Mucosa of rectum (tissue), 2 donors: ENCODE results near the gene MAS1L.

Experiments used
- H3K27ac ChIP-seq, 2 donors: one replicate each; pipeline ENCODE4 v1.7.0; 2013; ENCODE audit warnings: inconsistent platforms in 2 of 2, low read depth in 2 of 2, low read length in 2 of 2
- H3K27me3 ChIP-seq, 2 donors: one replicate each; pipeline ENCODE4 v1.7.0; 2013; ENCODE audit warnings: low read length in 2 of 2; ENCODE audit not compliant: control insufficient read depth in 2 of 2, insufficient read depth in 2 of 2
- H3K36me3 ChIP-seq, 2 donors: one replicate each; pipeline ENCODE4 v1.7.0; 2013; ENCODE audit warnings: low read length in 2 of 2; ENCODE audit not compliant: control insufficient read depth in 2 of 2, insufficient read depth in 2 of 2
- H3K4me1 ChIP-seq, 2 donors: one replicate each; pipeline ENCODE4 v1.7.0; 2013; ENCODE audit warnings: low read length in 2 of 2, mild to moderate bottlenecking in 1 of 2; ENCODE audit not compliant: control insufficient read depth in 2 of 2, insufficient read depth in 2 of 2
- H3K4me3 ChIP-seq, 2 donors: one replicate each; pipeline ENCODE4 v1.7.0; 2013; ENCODE audit warnings: low read length in 2 of 2
- H3K9ac ChIP-seq, 2 donors: one replicate each; pipeline ENCODE4 v1.7.0; 2013; ENCODE audit warnings: low read length in 2 of 2, low read depth in 1 of 2, mild to moderate bottlenecking in 1 of 2
- H3K9me3 ChIP-seq, 2 donors: one replicate each; pipeline ENCODE4 v1.7.0; 2013; ENCODE audit warnings: low read length in 2 of 2; ENCODE audit not compliant: control insufficient read depth in 2 of 2
- donor health status: healthy.
- donor health status: Normal muscosa, but diverticular disease.

Gene MAS1L

GRCh38 chr6:29487660-29488059, at the start of gene MAS1L:
Gene MAS1L, minus strand, starts transcription at chr6:29487956. Its CDS starts 54 bp downstream, at chr6:29487902.
- H3K27me3 ChIP-seq: no peaks in the 10 kb centered on the region
- no peak within 1 kb of the TSS for H3K4me3 ChIP-seq
- no peak within 1 kb of the TSS for H3K9ac ChIP-seq
- no peaks in the 10 kb centered on the region for H3K36me3 ChIP-seq
- no peak within 1 kb of the TSS for H3K27ac ChIP-seq
- no peaks in the 10 kb centered on the region for H3K9me3 ChIP-seq
- no peaks in the 10 kb centered on the region for H3K4me1 ChIP-seq

DNA sequence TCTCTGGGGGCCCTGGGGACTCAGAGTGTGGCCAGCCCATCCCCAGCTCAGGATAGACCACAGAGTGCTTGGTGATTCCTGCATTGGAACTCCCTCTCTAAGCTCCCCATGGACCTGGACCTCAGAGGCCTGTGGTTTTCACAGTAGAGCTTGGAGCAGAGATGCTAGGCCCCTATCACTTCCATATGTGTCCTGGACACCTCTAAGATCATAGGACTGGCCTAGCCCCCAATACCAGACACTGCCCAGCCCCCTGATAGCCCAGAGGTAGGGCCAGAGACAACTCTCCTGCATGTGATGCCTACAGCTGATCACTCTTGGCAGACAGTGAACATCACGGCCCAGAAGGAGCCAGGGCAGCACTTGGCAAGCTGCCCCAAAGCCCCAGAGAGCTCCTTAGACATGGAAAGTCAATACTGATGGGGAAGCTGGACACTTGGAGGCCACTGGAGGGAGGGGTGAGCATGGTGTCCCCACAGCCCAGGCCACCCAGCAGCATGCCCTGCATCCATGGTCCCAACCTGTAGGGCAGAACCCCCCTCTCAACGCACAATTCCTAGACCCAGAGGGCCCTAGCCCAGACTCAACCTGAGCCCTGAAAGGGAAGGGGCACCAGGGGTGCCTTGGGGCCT, 44.7 kb upstream of the MAS1L start:
- Histone ChIP-seq H3K9me3 (no peaks in the 10 kb centered on the region), H3K27me3 (no peaks in the 10 kb centered on the region)

GRCh38 chr6:29531668-29532067, 43.9 kb upstream of the MAS1L start:
- H3K4me3 ChIP-seq: no peak overlapping the region
- no peaks in the 10 kb centered on the region for H3K36me3 ChIP-seq
- no peak overlapping the region for H3K9ac ChIP-seq
- no peaks in the 10 kb centered on the region for H3K27me3 ChIP-seq
- no peaks in the 10 kb centered on the region for H3K9me3 ChIP-seq
- H3K27ac ChIP-seq: no peak overlapping the region
- no peaks in the 10 kb centered on the region for H3K4me1 ChIP-seq

More for the DNA sequence above, 44.7 kb upstream of the MAS1L start:
- H3K4me1 ChIP-seq: no peaks in the 10 kb centered on the region
- no peak overlapping the region for H3K9ac ChIP-seq
- no peak overlapping the region for H3K27ac ChIP-seq
- no peak overlapping the region for H3K4me3 ChIP-seq
- no peaks in the 10 kb centered on the region for H3K36me3 ChIP-seq

DNA sequence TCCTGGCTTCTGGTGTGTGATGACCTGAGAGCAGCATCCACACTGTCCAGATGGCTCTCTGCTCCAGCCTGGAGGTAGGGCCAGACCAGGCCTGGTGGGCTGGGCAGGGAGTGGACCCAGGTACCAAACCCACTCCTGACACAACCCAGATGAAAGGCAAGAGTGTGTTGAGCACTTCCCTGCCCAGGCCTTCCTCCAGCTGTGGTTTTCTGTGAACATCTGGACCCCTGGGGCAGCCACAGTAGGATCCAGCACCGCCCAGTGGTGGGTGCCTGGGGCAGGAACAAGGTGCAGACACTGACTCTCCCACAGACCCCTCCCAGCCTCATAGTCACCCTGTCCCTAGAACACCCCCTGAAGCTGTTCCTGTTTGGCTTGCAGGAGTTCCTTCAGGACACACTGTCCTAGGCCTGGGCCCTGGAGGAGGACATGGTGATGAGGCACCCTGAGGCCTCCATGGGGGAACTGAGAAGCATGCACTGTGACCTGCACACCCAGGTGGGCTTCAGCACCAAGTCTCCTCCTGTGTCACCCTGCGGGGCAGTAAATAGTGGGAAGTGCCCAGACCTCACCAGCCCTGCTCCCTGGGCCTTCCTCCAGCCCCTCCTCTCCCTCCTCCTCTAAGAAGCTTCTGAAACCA, 43.0 kb upstream of the MAS1L start:
- no peaks in the 10 kb centered on the region for H3K9me3 ChIP-seq
- H3K4me3 ChIP-seq: no peak overlapping the region
- H3K9ac ChIP-seq: no peak overlapping the region
- H3K27ac ChIP-seq: no peak overlapping the region
- H3K36me3 ChIP-seq: no peaks in the 10 kb centered on the region
- H3K27me3 ChIP-seq: no peaks in the 10 kb centered on the region
- no peaks in the 10 kb centered on the region for H3K4me1 ChIP-seq

GRCh38 chr6:29529956-29530355, 42.2 kb upstream of the MAS1L start:
- Histone ChIP-seq H3K4me1 (no peaks in the 10 kb centered on the region), H3K36me3 (no peaks in the 10 kb centered on the region), H3K27me3 (no peaks in the 10 kb centered on the region), H3K9ac (no peak overlapping the region), H3K4me3 (no peak overlapping the region), H3K27ac (no peak overlapping the region), H3K9me3 (no peaks in the 10 kb centered on the region)

DNA sequence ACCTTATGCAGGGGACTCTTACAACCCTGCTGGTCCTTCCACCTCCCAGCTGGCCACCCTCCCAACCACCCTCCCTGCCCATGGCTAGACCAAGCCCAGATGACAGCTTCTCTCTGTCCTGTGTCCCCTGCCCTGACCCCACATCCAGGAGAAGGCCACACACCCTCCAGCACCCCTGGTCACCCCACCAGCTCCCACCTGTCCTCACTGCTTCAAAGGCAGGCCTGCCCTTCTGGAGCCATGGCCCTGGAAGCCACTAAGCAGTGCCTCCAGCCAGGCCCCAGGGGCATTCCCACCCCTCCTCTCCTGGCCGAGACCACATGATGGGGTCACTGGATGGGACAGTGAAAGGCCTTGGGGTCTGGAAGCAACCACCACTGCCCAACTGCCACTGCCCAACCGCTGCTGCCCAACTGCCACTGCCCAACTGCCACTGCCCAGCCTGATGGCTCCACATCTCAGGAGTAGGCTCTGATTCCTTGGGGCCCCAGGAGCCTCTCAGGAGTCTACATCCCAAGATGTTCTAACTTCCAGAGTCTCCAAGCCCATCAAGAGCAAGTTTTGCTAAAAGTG, 41.3 kb upstream of the MAS1L start:
- H3K9ac ChIP-seq: no peak overlapping the region
- H3K36me3 ChIP-seq: no peaks in the 10 kb centered on the region
- H3K27ac ChIP-seq: no peak overlapping the region
- H3K27me3 ChIP-seq: no peaks in the 10 kb centered on the region
- H3K4me3 ChIP-seq: no peak overlapping the region
- H3K4me1 ChIP-seq: no peaks in the 10 kb centered on the region
- no peaks in the 10 kb centered on the region for H3K9me3 ChIP-seq

- no peak overlapping the region for H3K27ac ChIP-seq
- no peak overlapping the region for H3K4me3 ChIP-seq
- no peaks in the 10 kb centered on the region for H3K27me3 ChIP-seq
- no peak overlapping the region for H3K9ac ChIP-seq
- H3K36me3 ChIP-seq: no peaks in the 10 kb centered on the region
- H3K4me1 ChIP-seq: no peaks in the 10 kb centered on the region
- no peaks in the 10 kb centered on the region for H3K9me3 ChIP-seq
These were observed 40.7 kb upstream of the MAS1L start for GRCh38 chr6:29528300-29528931.

DNA sequence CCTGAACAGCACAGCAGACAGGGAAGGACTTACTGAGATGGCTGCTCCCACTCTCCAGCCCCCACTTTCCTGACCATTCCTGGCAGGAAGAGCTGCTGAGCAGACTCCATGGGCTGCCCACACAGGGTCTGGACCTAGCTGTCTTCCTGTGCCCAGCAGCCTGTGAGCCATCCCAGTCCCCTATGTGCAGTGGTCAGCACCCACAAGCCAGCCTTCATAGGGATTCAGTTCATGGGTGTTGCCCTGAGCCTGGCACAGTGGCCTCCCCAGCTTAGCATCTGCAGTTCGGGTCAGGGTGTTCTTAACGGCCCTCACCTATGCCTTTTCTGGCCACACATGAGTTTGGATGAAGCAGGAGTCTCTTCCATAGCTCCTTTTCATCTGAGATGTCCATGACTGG, 39.8 kb upstream of the MAS1L start:
- Histone ChIP-seq H3K4me1 (no peaks in the 10 kb centered on the region), H3K9ac (no peak overlapping the region), H3K9me3 (no peaks in the 10 kb centered on the region), H3K27me3 (no peaks in the 10 kb centered on the region), H3K27ac (no peak overlapping the region), H3K36me3 (no peaks in the 10 kb centered on the region), H3K4me3 (no peak overlapping the region)

DNA sequence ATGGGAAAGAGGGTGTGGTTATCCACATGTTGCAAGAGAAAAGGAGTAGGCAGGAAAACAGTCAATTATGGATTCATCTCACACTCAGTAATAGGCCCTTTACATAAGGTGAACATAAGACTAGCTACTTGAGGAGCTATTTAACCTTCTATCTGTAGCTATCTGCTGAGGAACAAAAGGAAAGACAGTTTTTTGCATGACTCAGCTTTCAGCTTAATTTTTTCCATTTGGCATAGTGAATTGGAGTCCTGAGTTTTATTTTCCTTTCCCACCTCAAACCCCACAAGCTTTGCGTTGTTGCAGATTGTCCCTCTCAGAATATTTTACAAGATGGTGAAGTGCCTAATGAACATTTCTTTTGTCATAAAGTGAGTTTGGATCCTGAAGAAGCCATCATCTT, 39.4 kb upstream of the MAS1L start:
- H3K9ac ChIP-seq: no peak overlapping the region
- no peak overlapping the region for H3K27ac ChIP-seq
- H3K36me3 ChIP-seq: no peaks in the 10 kb centered on the region
- no peaks in the 10 kb centered on the region for H3K27me3 ChIP-seq
- H3K4me3 ChIP-seq: no peak overlapping the region
- H3K9me3 ChIP-seq: no peaks in the 10 kb centered on the region
- H3K4me1 ChIP-seq: no peaks in the 10 kb centered on the region

GRCh38 chr6:29525311-29525639, 37.5 kb upstream of the MAS1L start:
- Histone ChIP-seq H3K36me3 (no peaks in the 10 kb centered on the region), H3K9ac (no peak overlapping the region), H3K27me3 (no peaks in the 10 kb centered on the region), H3K4me3 (no peak overlapping the region), H3K27ac (no peak overlapping the region), H3K4me1 (no peaks in the 10 kb centered on the region), H3K9me3 (no peaks in the 10 kb centered on the region)
